Right lobe of liver (tissue), 6 donors: Measurements from ENCODE around the gene UBE2M. TPM values are rescaled to one million over a fixed set of nuclear protein-coding genes. Genes with fewer than 3 reads are reported as not detected.
A peak's percentile ranks its signal among the peaks of the same experiment; 100 is the strongest.

Experiments used
- ATAC-seq, 4 donors: fragments of 200-7000 bp; cut with Tn5 transposase; one replicate each; pipeline ENCODE4 v1.9.1; 2020; ENCODE audit warnings: mild to moderate bottlenecking in 4 of 4, moderate library complexity in 4 of 4
- DNase-seq, 3 donors: peaks; one replicate each; pipeline ENCODE4 v3.0.0-alpha.2; 2020
- H3K27ac ChIP-seq, 3 donors: fragments of 200-600 bp; one replicate each; pipeline ENCODE4 v1.8.0; 2022
- H3K27me3 ChIP-seq, 2 donors: fragments of 200-600 bp; one replicate each; pipeline ENCODE4 v1.8.0; 2022
- H3K36me3 ChIP-seq, 4 donors: fragments of 200-600 bp; sonication (generic) in 1 of 4; one replicate each; pipeline versions ENCODE4 v1.5.1 to v1.8.0; 2017 to 2022; ENCODE audit warnings: control low read depth in 1 of 4
- H3K4me1 ChIP-seq, 4 donors: fragments of 200-600 bp; sonication (generic) in 1 of 4; one replicate each; pipeline versions ENCODE4 v1.5.1 to v1.8.0; 2017 to 2022; ENCODE audit warnings: control low read depth in 1 of 4
- H3K4me3 ChIP-seq, 3 donors: fragments of 200-600 bp; one replicate each; pipeline ENCODE4 v1.8.0; 2022
- H3K9me3 ChIP-seq, 4 donors: fragments of 200-600 bp; sonication (generic) in 1 of 4; one replicate each; pipeline versions ENCODE4 v1.5.1 to v1.8.0; 2017 to 2022; ENCODE audit warnings: control low read depth in 1 of 4
- CTCF ChIP-seq, 4 donors: fragments of 200-600 bp in 3 of 4; fragments of 450-650 bp in 1 of 4; IDR thresholded peaks; one replicate each; pipeline versions ENCODE4 v1.5.1 to v1.8.0; 2016 to 2022; ENCODE audit warnings: antibody characterized with exemption in 4 of 4, mild to moderate bottlenecking in 2 of 4
- POLR2A ChIP-seq: fragments of 450-650 bp; IDR thresholded peaks from one replicate; pipeline ENCODE4 v1.6.1; 2017; ENCODE audit warnings: antibody characterized with exemption, mild to moderate bottlenecking
- WGBS: methylation state at CpG from one replicate; pipeline ENCODE4 v1.1.6; 2018; ENCODE audit warnings: low coverage, low lambda C conversion rate; ENCODE audit not compliant: insufficient coverage; ENCODE audit errors: missing lambda C conversion rate; 5-methylcytosine and 5-hydroxymethylcytosine counted together
- intact Hi-C, 2 donors: fragments of 100-400 bp; cut with DNase I; formaldehyde crosslinking; loops; one replicate each; pipeline versions ENCODE4 v1.11.2 to v1.14.1; 2022
- total RNA-seq, 6 experiments: library from RNA; depleted of rRNA in 2 of 6; stranded (reverse); fragments of >200 nt in 2 of 6; fragmentation: NEBNext Ultra II Directional in 3 of 6; extraction: Animal tissue kit (Norgen Biotek cat#: 25700) in 3 of 6; gene quantifications; one replicate each; pipeline versions ENCODE4 v1.1.0 to v1.2.4, GENCODE V29; 2016 to 2023
- donor health status: DM: no; HTN: yes; CAD: no.
- donor health status: DM: no; HTN: no; CAD: no.
- donor health status: DM: no; HTN: no; CAD: no.
- donor health status: DM: no; HTN: yes; CAD: no.
- donor health status: DM: no; HTN: yes; CAD: no.

UBE2M gene
- total RNA-seq, 6 experiments from 2014 or later, result 16.0 to 23.5 (median 20.7) TPM

GRCh38 chr19:58570770-58571574, 12.6 kb upstream of the UBE2M start:
- DNase-seq (peak; percentile 28 to 58 (median 48)), ATAC-seq (no peak)
- H3K4me1 ChIP-seq, result peaks cover 0 to 17% (median 3%) of the 10 kb centered on the region in 4 donors
- H3K9me3 ChIP-seq, result no peaks in the 10 kb centered on the region
- no peak overlapping the region for H3K27ac ChIP-seq
- no peak overlapping the region for H3K4me3 ChIP-seq
- 95% methylated on average over 7 of the region's 25 CpGs for WGBS
- H3K36me3 ChIP-seq, result peaks cover 0 to 10% (median 0%) of the 10 kb centered on the region in 4 donors
- TF ChIP-seq CTCF (IDR thresholded peaks at IDR 0.05) (no peak), POLR2A (no peak)
- intact Hi-C loops, result no loop called here
- no peaks in the 10 kb centered on the region for H3K27me3 ChIP-seq

- peak; percentile 22 to 46 (median 40) for DNase-seq
- 80% methylated on average over 2 of the region's 8 CpGs for WGBS
- H3K36me3 ChIP-seq, result peaks cover 0 to 10% (median 0%) of the 10 kb centered on the region in 4 donors
These were observed 11.7 kb upstream of the UBE2M start for GRCh38 chr19:58569943-58570670.

GRCh38 chr19:58569191-58569942, 11.0 kb upstream of the UBE2M start:
- H3K27ac ChIP-seq, result no peak overlapping the region
- WGBS, result 88% methylated on average over 3 of the region's 6 CpGs
- TF ChIP-seq CTCF (IDR thresholded peaks at IDR 0.05), result no peak
- TF ChIP-seq POLR2A, result no peak
- intact Hi-C loops, result no loop called here
- peak in 1 of 3 donors; percentile 42 for DNase-seq
- no peaks in the 10 kb centered on the region for H3K27me3 ChIP-seq
- ATAC-seq, result no peak
- H3K36me3 ChIP-seq, result peaks cover 0 to 10% (median 0%) of the 10 kb centered on the region in 4 donors
- H3K9me3 ChIP-seq, result no peaks in the 10 kb centered on the region
- peaks cover 0 to 14% (median 2%) of the 10 kb centered on the region in 4 donors for H3K4me1 ChIP-seq
- no peak overlapping the region for H3K4me3 ChIP-seq

More at GRCh38 chr19:58569943-58570670, 11.7 kb upstream of the UBE2M start:
- Histone ChIP-seq H3K4me1 (peaks cover 0 to 17% (median 3%) of the 10 kb centered on the region in 4 donors), H3K27me3 (no peaks in the 10 kb centered on the region), H3K4me3 (no peak overlapping the region), H3K9me3 (no peaks in the 10 kb centered on the region), H3K27ac (no peak overlapping the region)
- intact Hi-C loops, result no loop called here
- no peak for ATAC-seq
- TF ChIP-seq CTCF (IDR thresholded peaks at IDR 0.05) (no peak), POLR2A (no peak)

GRCh38 chr19:58568453-58569130, 10.2 kb upstream of the UBE2M start:
- peaks cover 0 to 7% (median 0%) of the 10 kb centered on the region in 4 donors for H3K4me1 ChIP-seq
- no peaks in the 10 kb centered on the region for H3K27me3 ChIP-seq
- no peaks in the 10 kb centered on the region for H3K9me3 ChIP-seq
- WGBS, result 88% methylated on average over 4 of the region's 4 CpGs
- no peak overlapping the region for H3K27ac ChIP-seq
- no peak overlapping the region for H3K4me3 ChIP-seq
- intact Hi-C loops, result no loop called here
- no peak for ATAC-seq
- peak in 1 of 3 donors; percentile 30 for DNase-seq
- peaks cover 0 to 10% (median 0%) of the 10 kb centered on the region in 4 donors for H3K36me3 ChIP-seq
- no peak for TF ChIP-seq POLR2A
